Measurements from ENCODE around the gene NSUN7.

Gene NSUN7

GRCh38 chr4:40826821-40827220, 77.1 kb downstream of the NSUN7 start:
- ChIA-PET CTCF (no interaction called here), POLR2A (no interaction called here)
- DNase-seq (ENCODE audit: extremely low spot score): no peak

DNA sequence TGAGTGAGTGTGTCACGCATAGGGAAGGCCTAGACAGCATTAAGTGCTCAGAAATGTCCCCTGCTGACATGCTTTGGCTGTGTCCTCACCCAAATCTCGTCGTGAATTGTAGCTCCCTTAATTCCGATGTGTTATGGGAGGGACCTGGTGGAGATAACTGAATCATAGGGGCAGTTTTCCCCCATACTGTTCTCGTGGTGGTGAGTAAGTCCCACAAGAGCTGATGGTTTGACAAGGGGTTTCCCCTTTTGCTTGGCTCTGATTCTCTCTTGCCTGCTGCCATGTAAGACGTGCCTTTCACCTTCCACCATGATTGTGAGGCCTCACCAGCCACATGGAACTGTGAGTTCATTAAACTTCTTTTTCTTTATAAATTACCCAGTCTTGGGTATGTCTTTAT, 78.0 kb downstream of the NSUN7 start:
- TF ChIP-seq ZNF384 (IDR thresholded peaks at IDR 0.05) (no peak), BHLHE40 (IDR thresholded peaks at IDR 0.05; ENCODE audit: borderline replicate concordance) (no peak), FOXA1 (IDR thresholded peaks at IDR 0.05) (no peak), FOXM1 (IDR thresholded peaks at IDR 0.05; ENCODE audit: borderline replicate concordance) (no peak), ARNT (IDR thresholded peaks at IDR 0.05) (no peak), HDGF (IDR thresholded peaks at IDR 0.05; ENCODE audit: borderline replicate concordance) (no peak), SUZ12 (IDR thresholded peaks at IDR 0.05) (no peak), L3MBTL2 (conservative IDR thresholded peaks at IDR 0.05) (no peak), ELF4 (IDR thresholded peaks at IDR 0.05) (no peak), CTBP1 (IDR thresholded peaks at IDR 0.05; ENCODE audit: borderline replicate concordance) (no peak)
- TF ChIP-seq, protein P1, sequence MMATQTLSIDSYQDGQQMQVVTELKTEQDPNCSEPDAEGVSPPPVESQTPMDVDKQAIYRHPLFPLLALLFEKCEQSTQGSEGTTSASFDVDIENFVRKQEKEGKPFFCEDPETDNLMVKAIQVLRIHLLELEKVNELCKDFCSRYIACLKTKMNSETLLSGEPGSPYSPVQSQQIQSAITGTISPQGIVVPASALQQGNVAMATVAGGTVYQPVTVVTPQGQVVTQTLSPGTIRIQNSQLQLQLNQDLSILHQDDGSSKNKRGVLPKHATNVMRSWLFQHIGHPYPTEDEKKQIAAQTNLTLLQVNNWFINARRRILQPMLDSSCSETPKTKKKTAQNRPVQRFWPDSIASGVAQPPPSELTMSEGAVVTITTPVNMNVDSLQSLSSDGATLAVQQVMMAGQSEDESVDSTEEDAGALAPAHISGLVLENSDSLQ (IDR thresholded peaks at IDR 0.05): no peak
- DNase-seq (ENCODE audit: extremely low spot score): no peak
- CTCF ChIA-PET: no interaction called here
- POLR2A ChIA-PET: no interaction called here

More at GRCh38 chr4:40826821-40827220, 77.1 kb downstream of the NSUN7 start:
- no peak for TF ChIP-seq ELF4 (IDR thresholded peaks at IDR 0.05)
- TF ChIP-seq ARNT (IDR thresholded peaks at IDR 0.05): no peak
- no peak for TF ChIP-seq L3MBTL2 (conservative IDR thresholded peaks at IDR 0.05)
- TF ChIP-seq LEF1 (IDR thresholded peaks at IDR 0.05; ENCODE audit: borderline replicate concordance): no peak
- TF ChIP-seq FOXA1 (IDR thresholded peaks at IDR 0.05): no peak
- no peak for TF ChIP-seq FOXK2 (IDR thresholded peaks at IDR 0.05)
- TF ChIP-seq FOXM1 (IDR thresholded peaks at IDR 0.05; ENCODE audit: borderline replicate concordance): no peak
- no peak for TF ChIP-seq HDGF (IDR thresholded peaks at IDR 0.05; ENCODE audit: borderline replicate concordance)
- no peak for TF ChIP-seq CTBP1 (IDR thresholded peaks at IDR 0.05; ENCODE audit: borderline replicate concordance)
- TF ChIP-seq SUZ12 (IDR thresholded peaks at IDR 0.05): no peak
- TF ChIP-seq BHLHE40 (IDR thresholded peaks at IDR 0.05; ENCODE audit: borderline replicate concordance): no peak
- no peak for TF ChIP-seq TARDBP (IDR thresholded peaks at IDR 0.05)
- TF ChIP-seq ZNF384 (IDR thresholded peaks at IDR 0.05): no peak
- TF ChIP-seq SP1 (IDR thresholded peaks at IDR 0.05): no peak
- TF ChIP-seq, protein P1 (IDR thresholded peaks at IDR 0.05): no peak
- TF ChIP-seq NFRKB (IDR thresholded peaks at IDR 0.05): no peak

- CTCF ChIA-PET: no interaction called here
- TF ChIP-seq L3MBTL2 (conservative IDR thresholded peaks at IDR 0.05) (no peak), FOXK2 (IDR thresholded peaks at IDR 0.05) (no peak), CTBP1 (IDR thresholded peaks at IDR 0.05; ENCODE audit: borderline replicate concordance) (no peak), ELF4 (IDR thresholded peaks at IDR 0.05) (no peak), ARNT (IDR thresholded peaks at IDR 0.05) (no peak), ZNF384 (IDR thresholded peaks at IDR 0.05) (no peak)
- no peak for DNase-seq (ENCODE audit: extremely low spot score)
- POLR2A ChIA-PET: no interaction called here
Measured at GRCh38 chr4:40828661-40829060, 78.9 kb downstream of the NSUN7 start.

DNA sequence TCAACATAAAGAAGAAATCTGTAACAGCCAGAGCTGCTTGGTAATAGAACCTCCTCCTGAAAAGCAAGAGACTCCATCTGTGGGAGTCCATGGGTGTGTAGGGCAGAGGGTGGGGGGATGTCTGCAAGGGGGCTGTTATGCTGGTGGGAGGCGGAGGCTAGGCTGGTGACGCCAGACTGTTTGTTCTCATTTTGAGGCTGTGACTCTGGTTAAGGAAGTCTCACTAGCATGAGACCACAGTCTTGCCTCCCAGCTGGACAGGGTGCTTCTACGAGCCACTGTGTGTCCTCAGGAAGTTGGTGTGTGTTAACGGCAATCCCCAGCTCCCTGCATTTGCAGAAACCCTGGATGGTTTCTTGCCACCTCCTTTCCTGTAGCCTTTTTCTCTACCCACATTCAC, 79.8 kb downstream of the NSUN7 start:
- no peak for TF ChIP-seq FOXM1 (IDR thresholded peaks at IDR 0.05; ENCODE audit: borderline replicate concordance)
- TF ChIP-seq TARDBP (IDR thresholded peaks at IDR 0.05): no peak
- TF ChIP-seq HDGF (IDR thresholded peaks at IDR 0.05; ENCODE audit: borderline replicate concordance): no peak
- no peak for TF ChIP-seq SUZ12 (IDR thresholded peaks at IDR 0.05)
- TF ChIP-seq ZNF384 (IDR thresholded peaks at IDR 0.05): no peak
- TF ChIP-seq FOXK2 (IDR thresholded peaks at IDR 0.05): no peak
- no peak for TF ChIP-seq CTBP1 (IDR thresholded peaks at IDR 0.05; ENCODE audit: borderline replicate concordance)
- TF ChIP-seq LEF1 (IDR thresholded peaks at IDR 0.05; ENCODE audit: borderline replicate concordance): no peak
- TF ChIP-seq, protein P1 (IDR thresholded peaks at IDR 0.05): no peak
- TF ChIP-seq ARNT (IDR thresholded peaks at IDR 0.05): no peak
- no peak for TF ChIP-seq NFRKB (IDR thresholded peaks at IDR 0.05)
- TF ChIP-seq ELF4 (IDR thresholded peaks at IDR 0.05): no peak
- CTCF ChIA-PET: no interaction called here
- DNase-seq (ENCODE audit: extremely low spot score): no peak
- POLR2A ChIA-PET: no interaction called here

- ChIA-PET POLR2A (no interaction called here), CTCF (no interaction called here)
- TF ChIP-seq SUZ12 (IDR thresholded peaks at IDR 0.05): no peak
- DNase-seq (ENCODE audit: extremely low spot score): no peak
Measured at GRCh38 chr4:40831146-40831907, 81.6 kb downstream of the NSUN7 start.

DNA sequence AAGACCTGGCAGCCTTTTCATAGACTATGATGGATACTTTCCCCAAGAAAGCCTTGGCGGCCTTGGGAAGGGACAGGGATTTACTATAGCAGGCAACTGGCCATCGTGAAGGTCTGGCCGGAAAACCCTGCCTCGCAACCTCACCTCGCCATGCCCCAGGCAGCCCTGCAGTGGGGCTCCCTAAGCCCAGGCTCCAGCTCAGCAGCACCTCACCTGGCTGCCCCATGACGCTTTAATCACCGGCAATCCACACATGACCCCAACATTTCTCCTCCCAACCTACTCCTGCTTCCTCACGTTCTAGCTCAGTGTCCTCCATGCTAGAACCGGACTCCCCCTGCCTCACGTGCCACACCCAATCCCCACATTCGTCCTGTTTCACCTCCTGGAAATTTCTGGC, 82.4 kb downstream of the NSUN7 start:
- TF ChIP-seq, protein P1 (IDR thresholded peaks at IDR 0.05): no peak
- TF ChIP-seq LEF1 (IDR thresholded peaks at IDR 0.05; ENCODE audit: borderline replicate concordance) (no peak), ZNF384 (IDR thresholded peaks at IDR 0.05) (no peak), SP1 (IDR thresholded peaks at IDR 0.05) (no peak)
- ChIA-PET CTCF (no interaction called here), POLR2A (no interaction called here)
- no peak for DNase-seq (ENCODE audit: extremely low spot score)
